Ovary (tissue), 9 donors: ENCODE measurements around the gene WTAP. TPM values are rescaled to one million over a fixed set of nuclear protein-coding genes. Genes with fewer than 3 reads are reported as not detected.
A peak's percentile ranks its signal among the peaks of the same experiment; 100 is the strongest.

Experiments used
- DNase-seq, 5 donors: peaks; one replicate each; pipeline ENCODE4 v3.0.0-alpha.2; 2019 to 2020
- H3K27ac ChIP-seq, 2 donors: fragments of 200-600 bp; one replicate each; pipeline versions ENCODE4 v1.5.1 to v1.8.0; 2019 to 2022
- H3K27me3 ChIP-seq: fragments of 200-600 bp; one replicate; pipeline ENCODE4 v1.8.0; 2022
- H3K36me3 ChIP-seq: fragments of 200-600 bp; sonication (generic); one replicate; pipeline ENCODE4 v1.5.1; 2019
- H3K4me1 ChIP-seq: one replicate; pipeline ENCODE4 v1.8.1; 2013; ENCODE audit warnings: mild to moderate bottlenecking, moderate library complexity; ENCODE audit not compliant: insufficient read depth
- H3K4me3 ChIP-seq: fragments of 200-600 bp; sonication (generic); one replicate; pipeline ENCODE4 v1.5.1; 2017
- H3K9me3 ChIP-seq, 2 donors: fragments of 200-600 bp in 1 of 2; sonication (generic) in 1 of 2; one replicate each; pipeline versions ENCODE4 v1.5.1 to v1.8.1; 2013 to 2019; ENCODE audit warnings: mild to moderate bottlenecking in 1 of 2, moderate library complexity in 1 of 2
- EP300 ChIP-seq: sonication (generic); formaldehyde crosslinking; IDR thresholded peaks from one replicate; pipeline ENCODE4 v1.6.1; 2017; ENCODE audit warnings: antibody characterized with exemption
- POLR2A ChIP-seq: fragments of 450-650 bp; IDR thresholded peaks from one replicate; pipeline ENCODE4 v1.6.1; 2017; ENCODE audit warnings: antibody characterized with exemption, mild to moderate bottlenecking, moderate library complexity
- WGBS, 3 donors: extraction: QIAGEN DNeasy Blood & Tissue Kit in 1 of 3; methylation state at CpG; one replicate each; pipeline versions ENCODE4 v1.1.5 to v1.1.7; 2013 to 2017; 5-methylcytosine and 5-hydroxymethylcytosine counted together
- intact Hi-C, 4 donors: fragments of 100-400 bp; cut with DNase I; formaldehyde crosslinking; loops; one replicate each; pipeline versions ENCODE4 v1.11.0 to v1.15.1; 2022 to 2023
- polyA plus RNA-seq, 2 donors: library from polyadenylated mRNA; stranded (reverse); fragments of 200-250 nt in 1 of 2; fragments of 350-450 nt in 1 of 2; fragmentation: Illumina TruSeq in 1 of 2; extraction: RNeasy Lipid Tissue Mini Kit (QIAGEN cat#74804) in 1 of 2; gene quantifications; one replicate each; pipeline ENCODE4 v1.2.3, GENCODE V29; 2013 to 2014
- small RNA-seq: library from RNA; depleted of rRNA; stranded (forward); fragments of <200 nt; gene quantifications from one replicate; pipeline ENCODE3, GENCODE V24; 2016
- total RNA-seq, 7 donors: library from RNA; depleted of rRNA in 2 of 7; stranded (reverse); fragments of >200 nt in 2 of 7; fragmentation: NEBNext Ultra II Directional in 3 of 7; extraction: Animal tissue kit (Norgen Biotek cat#: 25700) in 3 of 7; gene quantifications; one replicate each; pipeline versions ENCODE4 v1.1.0 to v1.2.4, GENCODE V29; 2016 to 2023
- TF ChIP-seq, protein P1 (sequence below), 3 donors: fragments of 450-650 bp in 2 of 3; fragments of 200-600 bp in 1 of 3; IDR thresholded peaks; one replicate each; pipeline versions ENCODE4 v1.5.1 to v1.8.0; 2016 to 2022; ENCODE audit warnings: antibody characterized with exemption in 3 of 3, mild to moderate bottlenecking in 1 of 3
- donor health status: DM: no; HTN: no; CAD: no; lungs with moderate emphysema.
- donor health status: DM: no; HTN: no; CAD: no.
- donor health status: Bipolar disorder and iron deficiency.
- donor health status: DM: yes; HTN: yes; CAD: no.
- donor health status: DM: no; HTN: no; CAD: no.
- donor health status: DM: yes; HTN: yes; CAD: no.

Gene WTAP
- total and polyA plus RNA-seq, 9 donors, result 65.3 to 117 (median 95.4) TPM

DNA sequence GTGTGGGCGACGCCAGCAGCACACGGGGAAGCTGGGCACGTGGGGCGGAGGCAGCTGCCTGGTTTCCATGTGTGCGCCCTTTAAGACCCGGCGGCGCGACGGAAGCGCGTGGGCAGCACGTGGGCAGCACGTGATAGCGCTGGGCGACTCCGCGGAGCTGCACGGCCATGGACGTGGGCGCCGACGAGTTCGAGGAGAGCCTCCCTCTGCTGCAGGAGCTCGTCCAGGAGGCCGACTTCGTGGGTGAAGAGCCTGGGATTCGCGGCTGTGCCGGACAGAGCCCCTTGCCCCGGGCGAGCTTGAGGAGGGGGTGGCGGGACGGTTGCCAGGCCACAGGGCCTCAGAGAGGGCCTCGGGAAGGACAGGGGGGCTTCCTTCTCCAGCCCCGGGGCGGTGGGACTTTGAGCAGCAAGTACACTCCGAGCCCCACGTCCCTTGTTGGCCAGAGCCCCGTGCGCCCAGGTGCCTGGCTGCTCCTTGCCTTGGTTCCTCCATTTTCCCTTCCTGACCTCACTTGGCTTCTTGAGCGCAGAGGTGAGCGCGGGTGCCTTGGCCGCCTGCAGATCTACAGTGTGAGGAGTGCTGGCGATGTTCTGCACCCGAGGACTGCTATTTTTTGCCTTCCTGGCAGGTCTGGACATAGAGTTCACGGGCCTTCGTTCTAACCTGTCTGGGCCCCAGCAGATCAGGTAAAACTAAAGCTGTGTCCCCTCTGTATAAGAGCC is 73.0 kb downstream of the WTAP start, which contains the start of gene PNLDC1:
Gene PNLDC1 (plus strand): TSS at position 136 of the 725 bp plus-strand sequence. CDS start 32 bp downstream, at position 168.
- intact Hi-C loops, result no loop called here
- no peaks in the 10 kb centered on the region for H3K36me3 ChIP-seq
- WGBS, 3 donors, result 83 to 86% (median 83%) methylated on average over 50 of the region's 50 CpGs

DNA sequence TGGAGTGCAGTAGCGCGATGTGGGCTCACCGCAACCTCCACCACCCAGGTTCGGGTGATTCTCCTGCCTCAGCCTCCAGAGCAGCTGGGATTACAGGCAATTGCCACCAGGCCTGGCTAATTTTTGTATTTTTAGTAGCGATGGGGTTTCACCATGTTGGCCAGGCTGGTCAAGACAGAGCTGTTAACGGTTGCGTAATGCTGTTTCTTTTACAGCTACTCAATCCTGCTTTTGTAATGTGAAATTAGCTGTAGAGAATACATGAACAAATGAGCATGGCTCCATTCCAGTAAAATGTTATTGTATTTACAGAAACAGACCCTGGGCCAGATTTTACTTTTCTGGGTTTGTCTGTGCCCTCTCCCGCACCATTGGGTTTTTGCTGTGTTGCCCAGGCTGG is 74.6 kb downstream of the WTAP start:
- no peak overlapping the region for H3K27ac ChIP-seq
- TF ChIP-seq EP300 (no peak), POLR2A (no peak)
- TF ChIP-seq, protein P1, sequence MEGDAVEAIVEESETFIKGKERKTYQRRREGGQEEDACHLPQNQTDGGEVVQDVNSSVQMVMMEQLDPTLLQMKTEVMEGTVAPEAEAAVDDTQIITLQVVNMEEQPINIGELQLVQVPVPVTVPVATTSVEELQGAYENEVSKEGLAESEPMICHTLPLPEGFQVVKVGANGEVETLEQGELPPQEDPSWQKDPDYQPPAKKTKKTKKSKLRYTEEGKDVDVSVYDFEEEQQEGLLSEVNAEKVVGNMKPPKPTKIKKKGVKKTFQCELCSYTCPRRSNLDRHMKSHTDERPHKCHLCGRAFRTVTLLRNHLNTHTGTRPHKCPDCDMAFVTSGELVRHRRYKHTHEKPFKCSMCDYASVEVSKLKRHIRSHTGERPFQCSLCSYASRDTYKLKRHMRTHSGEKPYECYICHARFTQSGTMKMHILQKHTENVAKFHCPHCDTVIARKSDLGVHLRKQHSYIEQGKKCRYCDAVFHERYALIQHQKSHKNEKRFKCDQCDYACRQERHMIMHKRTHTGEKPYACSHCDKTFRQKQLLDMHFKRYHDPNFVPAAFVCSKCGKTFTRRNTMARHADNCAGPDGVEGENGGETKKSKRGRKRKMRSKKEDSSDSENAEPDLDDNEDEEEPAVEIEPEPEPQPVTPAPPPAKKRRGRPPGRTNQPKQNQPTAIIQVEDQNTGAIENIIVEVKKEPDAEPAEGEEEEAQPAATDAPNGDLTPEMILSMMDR (IDR thresholded peaks at IDR 0.05), result no peak
- H3K27me3 ChIP-seq, result no peaks in the 10 kb centered on the region
- intact Hi-C loops, result no loop called here
- WGBS, 3 donors, result 92 to 93% (median 93%) methylated on average over 8 of the region's 8 CpGs
- DNase-seq, result no peak
- no peaks in the 10 kb centered on the region for H3K9me3 ChIP-seq
- no peaks in the 10 kb centered on the region for H3K4me1 ChIP-seq
- H3K4me3 ChIP-seq, result no peak overlapping the region
- H3K36me3 ChIP-seq, result no peaks in the 10 kb centered on the region

More for the DNA sequence above, 73.0 kb downstream of the WTAP start, which contains the start of gene PNLDC1:
- no peak for DNase-seq
- H3K27me3 ChIP-seq, result no peaks in the 10 kb centered on the region
- no peaks in the 10 kb centered on the region for H3K4me1 ChIP-seq
- TF ChIP-seq POLR2A (no peak), EP300 (no peak)
- TF ChIP-seq, protein P1 (IDR thresholded peaks at IDR 0.05), result no peak
- no peak within 1 kb of the TSS for H3K27ac ChIP-seq
- H3K9me3 ChIP-seq, result no peaks in the 10 kb centered on the region
- no peak within 1 kb of the TSS for H3K4me3 ChIP-seq

DNA sequence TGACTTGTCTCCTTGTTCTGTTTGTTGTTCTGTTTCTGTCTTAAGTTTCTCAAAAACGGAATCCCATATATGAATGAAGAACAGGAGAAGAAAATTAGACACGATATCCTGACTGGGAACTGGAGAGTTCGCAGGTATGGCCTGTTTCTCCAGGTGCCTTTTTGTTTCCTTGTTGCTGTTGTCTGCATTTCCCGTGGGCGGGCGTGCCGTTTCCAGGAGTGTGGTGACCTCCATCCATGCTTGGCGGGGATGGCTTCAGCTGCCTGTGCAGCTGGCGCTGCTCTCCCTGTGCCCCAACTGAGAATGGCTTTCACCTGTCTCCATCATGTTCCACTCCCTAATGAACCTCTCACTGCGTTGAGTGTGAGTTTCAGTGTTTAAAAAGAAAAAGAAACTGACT is 77.2 kb downstream of the WTAP start:
- intact Hi-C loops, result no loop called here
- Histone ChIP-seq H3K9me3 (no peaks in the 10 kb centered on the region), H3K27me3 (no peaks in the 10 kb centered on the region), H3K27ac (no peak overlapping the region), H3K4me3 (no peak overlapping the region), H3K4me1 (no peaks in the 10 kb centered on the region), H3K36me3 (no peaks in the 10 kb centered on the region)
- WGBS, 3 donors, result 81 to 86% (median 81%) methylated on average over 10 of the region's 10 CpGs
- no peak for DNase-seq
- TF ChIP-seq POLR2A (no peak), EP300 (no peak)
- TF ChIP-seq, protein P1 (IDR thresholded peaks at IDR 0.05), result no peak

DNA sequence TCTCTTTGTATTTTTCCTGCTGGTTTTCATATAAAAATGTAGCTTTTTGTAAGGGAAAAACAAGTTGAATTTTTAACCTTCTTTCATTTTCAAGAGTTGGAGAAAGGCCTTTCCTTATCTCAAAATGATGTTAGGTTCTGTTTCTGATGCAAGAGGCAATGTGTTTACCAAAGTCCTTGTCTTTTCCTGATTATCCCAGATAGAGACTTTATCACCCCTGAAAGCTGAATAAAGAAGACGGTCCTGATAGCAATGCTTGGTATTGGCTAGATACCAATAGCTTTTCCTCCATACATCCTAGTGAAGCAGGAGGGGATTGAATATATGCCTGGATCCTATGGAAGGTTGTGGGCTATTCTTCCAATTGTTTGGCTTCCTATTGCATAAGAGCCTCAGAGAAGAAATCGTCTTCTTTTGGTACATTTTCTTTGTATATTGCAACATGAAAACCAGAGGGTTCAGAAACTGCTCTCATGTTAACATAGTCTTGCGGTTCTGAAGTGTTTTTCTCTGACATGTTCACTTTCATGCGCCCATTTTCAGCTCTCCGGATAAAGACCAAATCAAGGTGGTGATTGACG is 78.2 kb downstream of the WTAP start:
- Histone ChIP-seq H3K36me3 (no peaks in the 10 kb centered on the region), H3K4me3 (no peak overlapping the region), H3K27me3 (no peaks in the 10 kb centered on the region), H3K9me3 (no peaks in the 10 kb centered on the region), H3K27ac (no peak overlapping the region), H3K4me1 (no peaks in the 10 kb centered on the region)
- intact Hi-C loops, result no loop called here
- TF ChIP-seq, protein P1 (IDR thresholded peaks at IDR 0.05), result no peak
- no peak for TF ChIP-seq POLR2A
- TF ChIP-seq EP300, result no peak
- DNase-seq, result no peak
- 90 to 93% (median 91%) methylated on average over 6 of the region's 6 CpGs for WGBS, 3 donors

Small RNA genes within 50 kb of the gene (small RNA-seq; reads per million reads assigned to genes)
- gene RNU4ATAC18P (not detected), gene SNORA20 (39.9 reads per million, percentile 89 among the genes with 10 or more reads in this experiment), gene SNORA29 (not detected)

Other genes starting within 250 kb of the WTAP start
- gene SOD2, start 34.3 kb upstream of the WTAP start, total RNA-seq, result 100 to 1,000 TPM; 164 to 580 (median 215) TPM
- 100 to 1,000 TPM; 130 to 160 TPM for gene SOD2, start 34.3 kb upstream of the WTAP start, polyA plus RNA-seq
- 100 to 1,000 TPM in 1 of 7 donors, 10 to 100 TPM in 4, 1 to 10 TPM in 2; 7.2 to 113 (median 20.3) TPM for gene ACAT2, start 34.5 kb downstream of the WTAP start, total RNA-seq
- 10 to 100 TPM; 15.3 to 56.6 TPM for gene ACAT2, start 34.5 kb downstream of the WTAP start, polyA plus RNA-seq
- gene TCP1, start 62.1 kb downstream of the WTAP start, total RNA-seq, result 100 to 1,000 TPM in 6 of 7 donors, 10 to 100 TPM in 1; 83.5 to 189 (median 162) TPM
- 100 to 1,000 TPM; 108 to 237 TPM for gene TCP1, start 62.1 kb downstream of the WTAP start, polyA plus RNA-seq
- gene MRPL18, start 63.0 kb downstream of the WTAP start, total RNA-seq, result 10 to 100 TPM; 51.0 to 98.7 (median 54.0) TPM
- gene MRPL18, start 63.0 kb downstream of the WTAP start, polyA plus RNA-seq, result 100 to 1,000 TPM in 1 of 2 donors, 10 to 100 TPM in 1; 67.9 to 112 TPM
- under 1 TPM in 4 of 7 donors, not detected in 3; 0.20 to 0.57 (median 0.37) TPM for gene PNLDC1, start 72.8 kb downstream of the WTAP start, total RNA-seq
- gene PNLDC1, start 72.8 kb downstream of the WTAP start, polyA plus RNA-seq, result 1 to 10 TPM; 1.1 to 1.2 TPM
- under 1 TPM in 6 of 7 donors, not detected in 1; 0.08 to 0.38 (median 0.10) TPM for gene MAS1, start 163.5 kb downstream of the WTAP start, total RNA-seq
- gene MAS1, start 163.5 kb downstream of the WTAP start, polyA plus RNA-seq, result under 1 TPM; 0.04 to 0.32 TPM
- 10 to 100 TPM; 32.9 to 70.3 (median 49.2) TPM for gene IGF2R, start 241.6 kb downstream of the WTAP start, total RNA-seq
- gene IGF2R, start 241.6 kb downstream of the WTAP start, polyA plus RNA-seq, result 100 to 1,000 TPM in 1 of 2 donors, 10 to 100 TPM in 1; 29.3 to 116 TPM